ENCODE data around the gene DISP3.

GRCh38 chr1:11447903-11448302 is 31.1 kb upstream of the DISP3 start:
- no peak for TF ChIP-seq CTCF (IDR thresholded peaks at IDR 0.05)
- no peak for TF ChIP-seq EP300 (IDR thresholded peaks at IDR 0.05)
- TF ChIP-seq POLR2A (IDR thresholded peaks at IDR 0.05), result no peak
